Stimulated activated CD4-positive, alpha-beta T cell treated with anti-CD3 and anti-CD28 coated beads, Interleukin-1b, Interleukin-23, amount 100 ng/mL, for 1 hour (primary cell): ENCODE data around the gene TPPP2.

Experiments used
- DNase-seq, 2 donors: peaks; one replicate each; pipeline ENCODE4 v3.0.0-alpha.2; 2020; ENCODE audit warnings: low read depth in 2 of 2

TPPP2 gene

GRCh38 chr14:21075719-21076437 lies 45.9 kb downstream of the TPPP2 start:
- no peak for DNase-seq

GRCh38 chr14:21077672-21078071 lies 47.7 kb downstream of the TPPP2 start:
- DNase-seq, result no peak

GRCh38 chr14:21078287-21078686 lies 48.3 kb downstream of the TPPP2 start:
- no peak for DNase-seq

GRCh38 chr14:21078726-21079125 lies 48.7 kb downstream of the TPPP2 start:
- DNase-seq, result no peak

GRCh38 chr14:21081521-21082142 lies 51.6 kb downstream of the TPPP2 start:
- DNase-seq, result no peak
